Activated CD4-positive, alpha-beta T cell treated with anti-CD3 and anti-CD28 coated beads, Interleukin-2, amount 50 U/mL, for 4 hours (primary cell): ENCODE data around the gene XRRA1.

Source experiments
- DNase-seq, 2 experiments: peaks; one replicate each; pipeline ENCODE4 v3.0.0-alpha.2; 2020

XRRA1 gene

GRCh38 chr11:74950374-74950969, 1.6 kb upstream of the XRRA1 start:
- DNase-seq, result no peak

GRCh38 chr11:74949753-74950137, 854 bp upstream of the XRRA1 start:
- DNase-seq, result no peak

- no peak for DNase-seq
These were observed 369 bp downstream of the XRRA1 start for GRCh38 chr11:74948546-74948897.

- DNase-seq, result no peak
These were observed 6.7 kb downstream of the XRRA1 start for GRCh38 chr11:74942073-74942759.

GRCh38 chr11:74941492-74941891, 7.4 kb downstream of the XRRA1 start:
- DNase-seq, result no peak

GRCh38 chr11:74937696-74938475, 11.0 kb downstream of the XRRA1 start:
- no peak for DNase-seq

- no peak for DNase-seq
These were observed 11.9 kb downstream of the XRRA1 start for GRCh38 chr11:74936976-74937375.

GRCh38 chr11:74936087-74936486, 12.8 kb downstream of the XRRA1 start:
- DNase-seq, result no peak

- DNase-seq, result no peak
These were observed 13.6 kb downstream of the XRRA1 start for GRCh38 chr11:74935285-74935684.

GRCh38 chr11:74933765-74934164, 15.1 kb downstream of the XRRA1 start:
- no peak for DNase-seq

GRCh38 chr11:74932797-74933196, 16.1 kb downstream of the XRRA1 start:
- no peak for DNase-seq

GRCh38 chr11:74932169-74932568, 16.7 kb downstream of the XRRA1 start:
- DNase-seq, result no peak

- peak; percentile 57 to 58 for DNase-seq
These were observed 19.2 kb downstream of the XRRA1 start for GRCh38 chr11:74929431-74930363.

- no peak for DNase-seq
These were observed 21.4 kb downstream of the XRRA1 start for GRCh38 chr11:74927496-74927895.

- no peak for DNase-seq
These were observed 22.4 kb downstream of the XRRA1 start for GRCh38 chr11:74926304-74927030.

GRCh38 chr11:74925281-74925680, 23.6 kb downstream of the XRRA1 start:
- DNase-seq, result no peak

- DNase-seq, result no peak
These were observed 25.8 kb downstream of the XRRA1 start for GRCh38 chr11:74923125-74923524.

GRCh38 chr11:74909812-74910211, 39.1 kb downstream of the XRRA1 start:
- DNase-seq, result no peak

GRCh38 chr11:74909385-74909784, 39.5 kb downstream of the XRRA1 start:
- DNase-seq, result no peak

- no peak for DNase-seq
These were observed 43.6 kb downstream of the XRRA1 start for GRCh38 chr11:74905326-74905725.

- no peak for DNase-seq
These were observed 46.5 kb downstream of the XRRA1 start for GRCh38 chr11:74902342-74902741.

- DNase-seq, result no peak
These were observed 52.6 kb downstream of the XRRA1 start for GRCh38 chr11:74896311-74896710.
